Kidney (tissue), 14 donors: Measurements from ENCODE around the gene EIF4E1B. TPM values are rescaled to one million over a fixed set of nuclear protein-coding genes. Genes with fewer than 3 reads are reported as not detected.
A peak's percentile ranks its signal among the peaks of the same experiment; 100 is the strongest.

ENCODE experiments used
- DNase-seq, 5 donors: peaks; one replicate each; pipeline ENCODE4 v3.0.0-alpha.2; 2013 to 2020
- FAIRE-seq: peaks from 2 replicates; lab custom pipeline; 2012; peaks lifted over from hg19 to GRCh38; lab: Jason Lieb, UNC
- H3K27ac ChIP-seq, 2 donors: one replicate each; pipeline ENCODE4 v1.7.0; 2013; ENCODE audit warnings: low read depth in 2 of 2, low read length in 2 of 2, inconsistent platforms in 1 of 2
- H3K27me3 ChIP-seq: one replicate; pipeline ENCODE4 v1.7.1; 2013; ENCODE audit warnings: low read length, inconsistent platforms; ENCODE audit not compliant: control insufficient read depth, insufficient read depth
- H3K36me3 ChIP-seq, 3 donors: one replicate each; pipeline versions ENCODE4 v1.7.0 to v1.7.1; 2013; ENCODE audit warnings: low read length in 3 of 3, control low read depth in 1 of 3, inconsistent platforms in 1 of 3; ENCODE audit not compliant: insufficient read depth in 3 of 3, control insufficient read depth in 2 of 3
- H3K4me1 ChIP-seq, 3 donors: one replicate each; pipeline versions ENCODE4 v1.7.0 to v1.7.1; 2013; ENCODE audit warnings: low read length in 3 of 3, inconsistent platforms in 1 of 3, low read depth in 1 of 3; ENCODE audit not compliant: control insufficient read depth in 2 of 3, insufficient read depth in 2 of 3
- H3K4me3 ChIP-seq, 3 donors: one replicate each; pipeline versions ENCODE4 v1.7.0 to v1.8.1; 2013; ENCODE audit warnings: low read length in 3 of 3, control low read depth in 1 of 3, inconsistent platforms in 1 of 3
- H3K9ac ChIP-seq, 3 donors: one replicate each; pipeline versions ENCODE4 v1.7.0 to v1.7.1; 2013; ENCODE audit warnings: low read length in 3 of 3, control low read depth in 1 of 3, inconsistent platforms in 1 of 3
- H3K9me3 ChIP-seq, 3 donors: one replicate each; pipeline versions ENCODE4 v1.7.0 to v1.7.1; 2013; ENCODE audit warnings: low read length in 3 of 3, control low read depth in 1 of 3, inconsistent platforms in 1 of 3; ENCODE audit not compliant: control insufficient read depth in 2 of 3, insufficient read depth in 1 of 3
- CTCF ChIP-seq: IDR thresholded peaks from 3 replicates; pipeline ENCODE4 v1.5.1; 2012; ENCODE audit warnings: mild to moderate bottlenecking, moderate library complexity, borderline replicate concordance; ENCODE audit not compliant: insufficient read depth; ENCODE audit errors: extremely low read depth
- intact Hi-C: fragments of 100-400 bp; cut with DNase I; formaldehyde crosslinking; loops from one replicate; pipeline ENCODE4 v1.11.1; 2022
- polyA plus RNA-seq: library from polyadenylated mRNA; stranded (reverse); fragments of 350-450 nt; fragmentation: Illumina TruSeq; extraction: RNeasy Lipid Tissue Mini Kit (QIAGEN cat#74804); gene quantifications from one replicate; pipeline ENCODE4 v1.2.3, GENCODE V29; 2014; ENCODE audit warnings: low read depth, low replicate concordance; ENCODE audit not compliant: insufficient read depth
- total RNA-seq: library from RNA; stranded (reverse); fragmentation: NEBNext Ultra II Directional; extraction: Animal tissue kit (Norgen Biotek cat#: 25700); gene quantifications from one replicate; pipeline ENCODE4 v1.2.1, GENCODE V29; 2021
- donor health status: control.
- donor health status: control.
- donor health status: control.
- donor health status: control.
- donor health status: control.
- donor health status: DM: yes; HTN: yes; CAD: no.
- donor health status: Normal renal cell carcinoma (clear cell type).

The EIF4E1B gene
- total and polyA plus RNA-seq, 2 donors from 2014 or later = not detected

GRCh38 chr5:176646707-176647029 lies 16.2 kb downstream of the EIF4E1B start:
- Histone ChIP-seq H3K27me3 (no peaks in the 10 kb centered on the region), H3K4me1 (peaks cover 0 to 11% (median 7%) of the 10 kb centered on the region in 3 donors), H3K9me3 (no peaks in the 10 kb centered on the region), H3K27ac (peak overlapping the region in 1 of 2 donors; percentile 43), H3K36me3 (no peaks in the 10 kb centered on the region), H3K9ac (peak overlapping the region; percentile 34 to 66 (median 50)), H3K4me3 (peak overlapping the region; percentile 65 to 84 (median 67))
- DNase-seq (no peak), FAIRE-seq (no peak)
- intact Hi-C loops = no loop called here
- TF ChIP-seq CTCF = no peak

- Histone ChIP-seq H3K27me3 (no peaks in the 10 kb centered on the region), H3K4me3 (peak within 1 kb of the TSS; percentile 65 to 84 (median 67)), H3K4me1 (peaks cover 0 to 11% (median 7%) of the 10 kb centered on the region in 3 donors), H3K27ac (peak within 1 kb of the TSS; percentile 42 to 43), H3K36me3 (no peaks in the 10 kb centered on the region), H3K9me3 (no peaks in the 10 kb centered on the region), H3K9ac (peak within 1 kb of the TSS; percentile 42 to 66 (median 50))
- DNase-seq = peak; percentile 100
- FAIRE-seq = peak; percentile 93
- TF ChIP-seq CTCF = peak; percentile 25
- intact Hi-C loops = no loop called here
These were observed 16.8 kb downstream of the EIF4E1B start, which contains the start of gene TSPAN17 for GRCh38 chr5:176647030-176647842. TSPAN17 (plus strand) TSS chr5:176647484; CDS start chr5:176647616, 132 bp downstream.

- H3K9ac ChIP-seq = peak overlapping the region; percentile 8 to 65 (median 42)
- intact Hi-C loops = no loop called here
- peaks cover 0 to 11% (median 7%) of the 10 kb centered on the region in 3 donors for H3K4me1 ChIP-seq
- H3K27me3 ChIP-seq = no peaks in the 10 kb centered on the region
- no peak for TF ChIP-seq CTCF
- FAIRE-seq (no peak), DNase-seq (peak; percentile 55 to 90 (median 72))
- peak overlapping the region; percentile 63 to 84 (median 64) for H3K4me3 ChIP-seq
- H3K36me3 ChIP-seq = no peaks in the 10 kb centered on the region
- no peaks in the 10 kb centered on the region for H3K9me3 ChIP-seq
- no peak overlapping the region for H3K27ac ChIP-seq
These were observed 17.5 kb downstream of the EIF4E1B start for GRCh38 chr5:176647843-176648473.
